Skin of body (tissue), 2 donors: ENCODE data around the gene KCNN3. TPM values are rescaled to one million over a fixed set of nuclear protein-coding genes. Genes with fewer than 3 reads are reported as not detected.
A peak's percentile ranks its signal among the peaks of the same experiment; 100 is the strongest.

Experiments
- DNase-seq: peaks from one replicate; lab custom pipeline; 2025; lab: John Stamatoyannopoulos, UW
- total RNA-seq: library from RNA; depleted of rRNA; stranded (reverse); fragments of >200 nt; gene quantifications from one replicate; pipeline ENCODE4 v1.2.3, GENCODE V29; 2014

KCNN3 gene
- total RNA-seq, 1 donor from 2014 or later = 0.99 TPM

DNA sequence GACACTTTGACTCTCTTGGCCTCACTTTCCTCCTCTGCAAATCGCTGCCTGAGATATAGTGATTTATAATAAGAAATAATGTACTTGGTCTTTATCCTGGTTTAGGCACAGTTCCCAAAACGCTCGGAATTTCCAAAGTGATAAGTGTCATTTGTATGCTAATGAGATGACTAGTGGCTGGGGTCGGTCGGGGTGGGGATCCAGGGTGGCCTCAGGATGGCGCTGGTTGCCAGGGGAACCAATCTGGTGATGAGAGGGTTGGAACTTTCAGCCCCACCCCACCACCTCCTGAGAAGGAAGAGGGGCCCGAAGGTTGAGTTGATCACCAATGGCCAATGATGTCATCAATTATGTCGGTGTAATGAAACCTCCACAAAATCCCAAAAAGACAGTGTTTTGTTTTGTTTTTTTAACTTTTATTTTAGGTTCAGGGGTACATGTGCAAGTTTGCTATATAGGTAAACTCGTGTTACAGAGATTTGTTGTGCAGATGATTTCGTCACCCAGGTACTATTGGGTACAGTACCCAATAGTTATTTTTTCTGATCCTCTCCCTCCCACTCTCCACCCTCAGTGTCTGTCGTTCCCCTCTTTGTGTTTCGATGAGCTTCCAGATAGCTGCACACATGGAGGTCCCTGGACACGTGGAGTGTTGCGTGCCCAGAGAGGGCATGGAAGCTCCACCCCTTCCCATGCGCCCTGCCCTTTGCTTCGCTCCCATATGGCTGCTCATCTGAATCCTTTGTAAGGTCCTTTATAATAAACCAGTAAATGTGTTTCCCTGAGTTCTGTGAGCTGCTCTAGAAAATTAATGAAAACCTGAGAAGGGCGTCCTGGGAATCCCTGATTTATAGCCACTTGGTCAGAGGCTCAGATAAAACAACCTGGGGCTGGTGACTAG, 97.2 kb downstream of the KCNN3 start:
- DNase-seq = no peak

DNA sequence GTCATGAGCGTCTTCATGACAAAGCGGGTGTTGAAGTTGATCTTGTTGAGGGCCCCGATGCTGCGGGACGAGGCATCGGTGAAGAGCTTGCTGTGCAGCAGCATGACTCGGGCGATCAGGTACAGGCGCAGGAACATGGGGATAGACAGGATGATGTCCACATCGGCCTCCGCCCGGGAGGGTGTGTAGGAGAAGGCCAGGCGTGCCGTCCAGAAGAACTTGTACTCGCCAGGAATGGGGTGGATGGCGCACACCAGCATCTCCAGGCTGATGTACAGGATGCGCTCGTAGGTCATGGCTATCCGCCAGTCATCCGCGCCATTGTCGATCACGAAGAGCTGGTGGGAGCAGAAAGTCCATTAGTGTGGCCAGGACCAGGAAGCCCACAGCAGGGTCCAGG, 98.0 kb downstream of the KCNN3 start:
- no peak for DNase-seq

DNA sequence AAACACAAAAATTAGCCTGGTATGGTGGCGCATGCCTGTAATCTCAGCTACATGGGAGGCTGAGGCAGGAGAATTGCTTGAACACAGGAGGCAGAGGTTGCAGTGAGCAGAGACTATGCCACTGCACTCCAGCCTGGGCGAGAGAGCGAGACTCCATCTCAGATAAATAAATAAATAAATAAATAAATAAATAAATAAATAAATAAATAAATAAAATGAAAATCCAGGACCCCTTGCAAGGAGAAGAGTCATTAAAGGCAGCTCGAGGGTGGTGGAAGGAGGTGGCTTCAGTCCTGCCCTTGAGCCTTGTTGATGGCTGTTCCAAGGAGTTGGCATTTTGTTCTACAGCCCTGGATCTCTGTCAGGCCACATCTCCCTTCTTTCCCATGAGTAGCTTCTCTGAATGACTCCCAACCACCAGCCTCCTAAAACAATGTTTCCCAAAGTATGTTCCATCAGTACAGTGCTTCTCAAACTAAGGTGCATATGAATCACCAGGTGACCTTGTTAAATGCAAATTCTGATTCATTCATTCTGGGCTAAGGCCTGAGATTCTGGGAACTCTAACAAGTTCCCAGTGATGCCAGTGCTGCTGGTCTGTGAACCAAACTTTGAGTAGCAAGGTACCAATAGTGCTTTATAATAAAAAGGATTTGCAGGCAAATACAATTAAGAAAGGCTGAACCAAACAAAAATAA, 99.0 kb downstream of the KCNN3 start:
- DNase-seq = no peak

GRCh38 chr1:154769193-154769895, 100.7 kb downstream of the KCNN3 start:
- no peak for DNase-seq

DNA sequence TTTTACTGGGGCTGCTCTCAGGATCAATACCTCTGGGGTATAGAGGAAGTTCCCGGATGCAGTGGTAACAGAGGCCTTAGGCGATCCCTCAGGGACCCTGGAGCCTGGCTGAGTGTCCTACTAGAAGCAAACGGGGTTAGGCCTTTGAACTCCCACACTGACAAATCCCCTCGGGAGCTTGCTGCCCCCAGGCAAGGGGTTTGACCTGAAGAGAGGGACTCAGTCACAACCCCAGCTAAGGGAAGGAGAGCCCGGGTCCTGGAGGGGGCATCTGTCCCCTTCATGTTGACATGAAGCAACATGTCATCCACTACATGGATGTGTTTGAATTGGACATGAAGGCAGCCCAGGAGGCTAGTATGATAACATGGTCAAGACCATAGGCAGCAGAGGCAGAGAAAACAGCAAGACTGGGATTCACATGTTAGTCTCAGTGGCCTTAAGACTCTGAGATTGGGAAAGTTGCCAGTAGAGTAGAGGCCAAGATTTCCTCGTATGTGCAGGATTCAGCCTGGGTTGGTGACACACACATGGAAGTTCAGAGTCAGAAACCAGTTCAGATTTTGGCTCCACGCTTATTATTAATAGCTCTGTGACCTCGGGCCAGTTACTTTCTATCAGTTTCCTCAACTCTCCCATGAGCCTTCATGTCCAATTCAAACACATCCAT, 101.5 kb downstream of the KCNN3 start:
- peak; percentile 35 for DNase-seq

DNA sequence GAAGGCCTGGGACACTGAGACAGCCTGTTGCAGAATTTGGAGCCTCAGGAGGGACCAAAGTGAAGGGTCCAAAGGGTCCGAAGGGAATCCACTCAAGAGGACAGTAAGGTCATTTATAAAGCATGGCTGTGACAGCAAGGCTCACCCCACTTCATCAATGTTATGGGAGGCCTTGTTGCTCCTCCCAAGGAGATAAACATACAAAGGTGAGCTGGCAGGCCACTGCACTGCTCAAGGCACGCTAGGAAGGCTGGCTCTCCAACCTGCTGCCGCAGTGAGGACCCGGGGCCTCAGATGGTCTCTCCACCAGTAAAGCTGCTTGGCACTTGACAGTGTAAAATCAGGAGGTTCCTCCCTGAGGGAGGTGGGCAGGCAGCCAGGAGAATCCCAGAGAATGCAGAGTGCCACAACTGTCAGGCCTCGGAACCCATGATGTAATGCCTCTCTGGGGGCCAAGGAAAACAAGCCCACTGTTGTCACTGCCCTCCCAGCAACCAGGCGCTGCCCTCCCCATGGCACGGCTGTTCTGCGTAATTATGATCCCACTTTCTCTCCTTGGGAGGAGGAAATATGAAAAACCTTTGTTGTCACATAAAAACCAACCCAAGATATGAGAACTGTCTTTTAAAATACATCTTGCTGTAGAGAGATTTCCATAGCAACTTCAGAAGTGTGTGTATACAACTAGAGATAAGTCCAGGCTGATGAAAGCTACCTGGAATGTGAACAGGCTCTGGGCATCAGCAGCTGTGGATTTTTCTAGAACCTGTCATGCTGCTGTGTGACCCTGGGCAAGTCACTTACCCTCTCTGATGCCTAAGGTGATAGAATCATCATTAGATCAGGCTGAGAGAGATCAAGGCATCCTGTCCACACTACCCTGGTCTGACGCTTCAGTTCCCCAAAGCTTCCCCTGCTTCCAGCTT, 102.5 kb downstream of the KCNN3 start:
- DNase-seq = peak; percentile 56

GRCh38 chr1:154765970-154766369, 104.1 kb downstream of the KCNN3 start:
- no peak for DNase-seq

DNA sequence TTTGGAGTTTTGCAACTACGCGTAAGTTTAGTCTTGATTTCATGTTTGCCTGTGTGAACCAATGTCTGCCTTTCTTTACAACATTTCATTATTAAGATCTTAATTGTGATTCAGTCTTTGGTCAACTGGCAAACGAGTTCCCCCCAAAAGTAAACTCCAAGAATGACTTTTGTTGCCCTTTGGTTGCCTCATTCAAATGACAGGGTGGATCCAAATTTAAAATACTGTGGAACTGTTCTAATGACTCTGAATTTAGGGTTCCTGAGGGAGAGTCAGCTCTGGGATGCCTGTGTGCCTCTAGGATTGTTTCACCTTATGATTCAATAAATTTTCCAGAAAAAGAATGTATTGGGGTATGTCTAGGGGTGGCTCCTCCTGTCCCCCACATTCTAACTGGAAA, 105.3 kb downstream of the KCNN3 start:
- DNase-seq = no peak

GRCh38 chr1:154764181-154764580, 105.9 kb downstream of the KCNN3 start:
- no peak for DNase-seq

DNA sequence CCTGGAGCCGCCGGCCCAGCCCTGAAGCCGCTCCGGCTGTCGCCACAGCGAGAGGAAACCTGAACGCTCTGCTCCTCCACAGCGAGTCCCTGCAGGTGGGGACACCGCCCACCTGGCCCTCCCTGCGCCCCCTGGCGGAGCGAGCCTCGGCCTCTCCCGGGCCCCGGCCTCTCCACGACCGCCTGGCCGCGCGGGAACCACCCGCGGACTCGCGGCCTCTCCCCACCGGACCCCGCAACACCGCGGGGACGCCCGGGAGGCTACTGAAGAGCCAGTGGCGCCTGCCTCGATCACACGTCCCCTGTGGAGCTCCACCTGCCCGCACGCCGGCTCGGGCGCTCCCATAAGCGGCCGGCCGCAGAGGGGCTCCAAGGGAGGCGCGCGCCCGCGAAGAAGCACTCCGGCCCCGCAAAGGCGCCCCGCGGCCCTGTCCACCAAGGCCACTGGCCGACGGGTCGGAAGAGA, 109.6 kb downstream of the KCNN3 start:
- DNase-seq = no peak

GRCh38 chr1:154759793-154760192, 110.3 kb downstream of the KCNN3 start:
- no peak for DNase-seq

GRCh38 chr1:154759196-154759595, 110.9 kb downstream of the KCNN3 start:
- DNase-seq = no peak

- no peak for DNase-seq
These were observed 111.7 kb downstream of the KCNN3 start for GRCh38 chr1:154758346-154758745.

GRCh38 chr1:154756793-154757548, 113.1 kb downstream of the KCNN3 start:
- no peak for DNase-seq

DNA sequence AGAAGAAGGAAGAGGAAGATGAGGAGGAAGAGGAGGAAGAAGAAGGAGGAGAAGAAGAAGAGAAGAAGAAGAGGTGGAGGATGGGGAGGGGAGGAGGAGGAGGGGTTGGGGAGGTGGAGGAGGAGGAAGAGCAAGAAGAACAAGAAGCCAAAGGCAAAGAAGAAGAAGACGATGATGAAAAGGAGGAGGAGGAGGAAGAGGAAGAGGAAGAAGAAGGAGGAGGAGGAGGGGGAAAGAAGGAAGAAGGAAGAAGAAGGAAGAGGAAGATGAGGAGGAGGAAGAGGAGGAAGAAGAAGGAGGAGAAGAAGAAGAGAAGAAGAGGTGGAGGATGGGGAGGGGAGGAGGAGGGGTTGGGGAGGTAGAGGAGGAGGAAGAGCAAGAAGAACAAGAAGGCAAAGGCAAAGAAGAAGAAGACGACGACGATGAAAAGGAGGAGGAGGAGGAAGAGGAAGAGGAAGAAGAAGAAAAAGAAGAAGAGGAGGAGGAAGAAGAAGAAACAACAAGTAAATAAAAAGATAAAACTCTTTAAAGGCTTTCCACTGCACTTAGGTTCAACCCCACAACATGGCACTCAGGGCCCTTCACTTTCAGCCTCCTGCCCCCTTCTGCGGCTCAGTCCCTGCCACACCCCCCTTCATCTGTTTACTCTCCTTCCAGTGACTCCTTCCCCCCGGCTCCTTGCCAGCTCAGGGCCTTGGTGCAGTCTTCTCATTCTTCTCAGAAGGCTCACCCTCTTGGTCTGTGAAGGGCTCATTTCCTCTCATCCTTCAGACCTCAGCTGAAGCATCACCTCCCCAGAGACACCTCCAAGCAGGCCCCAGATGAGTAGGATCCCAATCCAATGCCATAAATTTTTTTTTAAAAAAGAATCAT, 114.0 kb downstream of the KCNN3 start:
- no peak for DNase-seq

DNA sequence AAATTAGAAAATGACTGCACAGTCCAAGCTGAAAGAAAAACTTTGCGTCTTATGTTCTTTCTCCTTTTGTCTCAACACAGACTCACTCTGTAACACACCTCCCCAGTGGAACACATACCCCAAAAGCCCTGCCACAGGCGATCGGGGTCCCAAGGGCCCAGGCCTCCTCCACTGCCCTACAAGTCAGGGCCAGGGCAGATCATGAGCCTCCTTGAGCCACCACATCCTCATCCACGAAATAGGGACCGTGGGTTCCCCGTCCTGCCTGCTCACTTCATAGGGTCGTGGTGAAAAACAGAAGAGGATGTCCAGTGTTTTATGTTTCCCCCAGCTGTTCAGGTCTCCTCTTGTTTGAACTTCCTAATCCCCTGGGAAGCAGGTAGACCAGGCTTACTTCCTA, 116.7 kb downstream of the KCNN3 start:
- DNase-seq = no peak

DNA sequence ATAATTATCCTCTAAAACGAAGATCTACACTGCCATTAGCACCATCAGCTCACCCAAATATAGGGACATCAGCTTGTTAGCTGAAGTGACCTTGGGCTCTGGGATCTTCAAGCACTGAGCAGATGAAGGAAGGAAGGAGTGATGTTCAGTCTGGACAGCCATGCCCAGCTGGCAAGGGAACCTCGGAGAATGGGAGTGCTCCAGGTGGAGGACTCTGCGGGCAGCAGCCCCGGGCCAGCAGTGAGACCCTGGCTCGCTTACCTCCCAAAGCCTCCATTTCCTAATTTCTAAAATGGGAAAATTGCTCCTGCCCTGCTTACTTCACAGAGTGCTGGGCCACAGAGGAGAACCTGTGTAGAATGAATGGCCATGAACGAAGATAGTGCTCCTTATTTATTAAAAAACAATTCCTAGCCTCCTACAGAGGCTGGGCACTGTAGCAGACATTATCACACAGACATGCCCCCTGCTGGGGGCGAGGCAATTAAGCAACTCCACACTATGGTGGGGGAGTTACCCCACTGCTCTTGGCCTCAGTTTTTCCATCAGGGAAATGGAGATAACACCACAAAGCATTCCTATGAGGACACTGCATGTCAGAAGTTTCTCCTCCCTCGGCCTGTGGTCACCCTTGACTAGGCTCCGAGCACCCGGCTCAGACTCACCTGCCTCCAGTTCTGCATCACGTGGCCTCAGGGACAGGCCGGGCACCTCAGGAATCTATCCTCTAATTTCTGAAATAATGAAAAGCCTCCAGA, 117.6 kb downstream of the KCNN3 start:
- no peak for DNase-seq

GRCh38 chr1:154751690-154752089, 118.4 kb downstream of the KCNN3 start:
- peak; percentile 43 for DNase-seq
